ENCODE results near the gene TJP3. TPM values are rescaled to one million over a fixed set of nuclear protein-coding genes. Genes with fewer than 3 reads are reported as not detected.

TJP3 gene
- total RNA-seq, 2 donors from 2014 or later = 1.7 to 5.8 TPM

GRCh38 chr19:3698386-3698950, 9.7 kb upstream of the TJP3 start:
- Mint-ChIP-seq H3K27me3 (ENCODE audit: low read depth) (no peaks in the 10 kb centered on the region), H3K36me3 (ENCODE audit: insufficient read depth in 2 of 2) (no peaks in the 10 kb centered on the region), H3K4me3 (peak overlapping the region; percentile 56 to 58), H3K4me1 (ENCODE audit: low read depth) (peaks cover 26% of the 10 kb centered on the region), H3K27ac (no peak overlapping the region), H3K9me3 (no peaks in the 10 kb centered on the region)
- ATAC-seq (replicated peaks in 1 of 2) (no peak), DNase-seq (no peak)

- DNase-seq = peak; percentile 25 to 30
- Mint-ChIP-seq H3K27me3 (ENCODE audit: low read depth) (no peaks in the 10 kb centered on the region), H3K27ac (no peak overlapping the region), H3K4me3 (peak overlapping the region; percentile 91 to 96), H3K9me3 (no peaks in the 10 kb centered on the region), H3K4me1 (ENCODE audit: low read depth) (peaks cover 26% of the 10 kb centered on the region), H3K36me3 (ENCODE audit: insufficient read depth in 2 of 2) (no peaks in the 10 kb centered on the region)
- peak in 1 of 2 donors; percentile 11 for ATAC-seq (replicated peaks in 1 of 2)
Observed at GRCh38 chr19:3698974-3699740, 9.0 kb upstream of the TJP3 start.

- H3K9me3 Mint-ChIP-seq = no peaks in the 10 kb centered on the region
- H3K36me3 Mint-ChIP-seq (ENCODE audit: insufficient read depth in 2 of 2) = no peaks in the 10 kb centered on the region
- no peaks in the 10 kb centered on the region for H3K27me3 Mint-ChIP-seq (ENCODE audit: low read depth)
- peak overlapping the region; percentile 91 to 96 for H3K4me3 Mint-ChIP-seq
- DNase-seq (peak in 1 of 2 donors; percentile 37), ATAC-seq (replicated peaks in 1 of 2) (peak in 1 of 2 donors; percentile 1)
- peaks cover 26% of the 10 kb centered on the region for H3K4me1 Mint-ChIP-seq (ENCODE audit: low read depth)
- peak overlapping the region; percentile 33 for H3K27ac Mint-ChIP-seq
Observed at GRCh38 chr19:3699741-3700241, 8.4 kb upstream of the TJP3 start.

- peak within 1 kb of the TSS; percentile 33 for H3K27ac Mint-ChIP-seq
- no peaks in the 10 kb centered on the region for H3K36me3 Mint-ChIP-seq (ENCODE audit: insufficient read depth in 2 of 2)
- no peaks in the 10 kb centered on the region for H3K9me3 Mint-ChIP-seq
- no peaks in the 10 kb centered on the region for H3K27me3 Mint-ChIP-seq (ENCODE audit: low read depth)
- peak; percentile 94 to 96 for ATAC-seq (replicated peaks in 1 of 2)
- peak within 1 kb of the TSS; percentile 91 to 96 for H3K4me3 Mint-ChIP-seq
- H3K4me1 Mint-ChIP-seq (ENCODE audit: low read depth) = peaks cover 26% of the 10 kb centered on the region
- DNase-seq = peak; percentile 93 to 98
Observed at GRCh38 chr19:3700242-3701032, 7.7 kb upstream of the TJP3 start, which contains the start of gene PIP5K1C. Gene PIP5K1C (minus strand): TSS chr19:3700468. CDS start chr19:3700390, 78 bp downstream.

- H3K9me3 Mint-ChIP-seq = no peaks in the 10 kb centered on the region
- ATAC-seq (replicated peaks in 1 of 2) (no peak), DNase-seq (no peak)
- no peaks in the 10 kb centered on the region for H3K27me3 Mint-ChIP-seq (ENCODE audit: low read depth)
- H3K36me3 Mint-ChIP-seq (ENCODE audit: insufficient read depth in 2 of 2) = no peaks in the 10 kb centered on the region
- peak overlapping the region; percentile 71 to 75 for H3K4me3 Mint-ChIP-seq
- no peak overlapping the region for H3K27ac Mint-ChIP-seq
- H3K4me1 Mint-ChIP-seq (ENCODE audit: low read depth) = peaks cover 29% of the 10 kb centered on the region
Observed at GRCh38 chr19:3701200-3701599, 7.0 kb upstream of the TJP3 start.

GRCh38 chr19:3707868-3708206, 347 bp upstream of the TJP3 start:
- DNase-seq (no peak), ATAC-seq (replicated peaks in 1 of 2) (no peak)
- no peaks in the 10 kb centered on the region for H3K36me3 Mint-ChIP-seq (ENCODE audit: insufficient read depth in 2 of 2)
- peaks cover 6% of the 10 kb centered on the region for H3K4me1 Mint-ChIP-seq (ENCODE audit: low read depth)
- no peak overlapping the region for H3K27ac Mint-ChIP-seq
- H3K4me3 Mint-ChIP-seq = no peak overlapping the region
- H3K9me3 Mint-ChIP-seq = no peaks in the 10 kb centered on the region
- peaks cover 5% of the 10 kb centered on the region for H3K27me3 Mint-ChIP-seq (ENCODE audit: low read depth)

GRCh38 chr19:3710265-3710812, 2.2 kb downstream of the TJP3 start:
- Mint-ChIP-seq H3K27me3 (ENCODE audit: low read depth) (peaks cover 5% of the 10 kb centered on the region), H3K4me3 (no peak overlapping the region), H3K4me1 (ENCODE audit: low read depth) (peaks cover 6% of the 10 kb centered on the region), H3K27ac (no peak overlapping the region), H3K36me3 (ENCODE audit: insufficient read depth in 2 of 2) (no peaks in the 10 kb centered on the region), H3K9me3 (no peaks in the 10 kb centered on the region)
- no peak for DNase-seq
- ATAC-seq (replicated peaks in 1 of 2) = no peak

- DNase-seq = no peak
- no peaks in the 10 kb centered on the region for H3K4me1 Mint-ChIP-seq (ENCODE audit: low read depth)
- no peaks in the 10 kb centered on the region for H3K9me3 Mint-ChIP-seq
- H3K27ac Mint-ChIP-seq = no peak overlapping the region
- H3K27me3 Mint-ChIP-seq (ENCODE audit: low read depth) = peaks cover 5% of the 10 kb centered on the region
- H3K36me3 Mint-ChIP-seq (ENCODE audit: insufficient read depth in 2 of 2) = no peaks in the 10 kb centered on the region
- no peak overlapping the region for H3K4me3 Mint-ChIP-seq
- ATAC-seq (replicated peaks in 1 of 2) = no peak
Observed at GRCh38 chr19:3712663-3713611, 4.8 kb downstream of the TJP3 start.

- H3K27me3 Mint-ChIP-seq (ENCODE audit: low read depth) = no peaks in the 10 kb centered on the region
- H3K4me1 Mint-ChIP-seq (ENCODE audit: low read depth) = no peaks in the 10 kb centered on the region
- H3K36me3 Mint-ChIP-seq (ENCODE audit: insufficient read depth in 2 of 2) = no peaks in the 10 kb centered on the region
- no peaks in the 10 kb centered on the region for H3K9me3 Mint-ChIP-seq
- no peak for DNase-seq
- H3K27ac Mint-ChIP-seq = no peak overlapping the region
- no peak overlapping the region for H3K4me3 Mint-ChIP-seq
- no peak for ATAC-seq (replicated peaks in 1 of 2)
Observed at GRCh38 chr19:3716147-3716668, 8.0 kb downstream of the TJP3 start.

- Mint-ChIP-seq H3K9me3 (no peaks in the 10 kb centered on the region), H3K4me3 (no peak overlapping the region), H3K27ac (no peak overlapping the region), H3K27me3 (ENCODE audit: low read depth) (no peaks in the 10 kb centered on the region), H3K36me3 (ENCODE audit: insufficient read depth in 2 of 2) (no peaks in the 10 kb centered on the region), H3K4me1 (ENCODE audit: low read depth) (peaks cover 8% of the 10 kb centered on the region)
- ATAC-seq (replicated peaks in 1 of 2) (no peak), DNase-seq (no peak)
Observed at GRCh38 chr19:3719868-3720267, 11.7 kb downstream of the TJP3 start.

- Mint-ChIP-seq H3K27me3 (ENCODE audit: low read depth) (no peaks in the 10 kb centered on the region), H3K4me1 (ENCODE audit: low read depth) (peaks cover 12% of the 10 kb centered on the region), H3K36me3 (ENCODE audit: insufficient read depth in 2 of 2) (no peaks in the 10 kb centered on the region), H3K27ac (no peak overlapping the region), H3K9me3 (no peaks in the 10 kb centered on the region), H3K4me3 (no peak overlapping the region)
- no peak for DNase-seq
- ATAC-seq (replicated peaks in 1 of 2) = no peak
Observed at GRCh38 chr19:3720349-3720917, 12.2 kb downstream of the TJP3 start.

All from activated T-cell treated with anti-CD3 and anti-CD28 coated beads, Interleukin-2, amount 50 U/mL, for 72 hours (primary cell).